ENCODE results near the gene TACC2.

DNA sequence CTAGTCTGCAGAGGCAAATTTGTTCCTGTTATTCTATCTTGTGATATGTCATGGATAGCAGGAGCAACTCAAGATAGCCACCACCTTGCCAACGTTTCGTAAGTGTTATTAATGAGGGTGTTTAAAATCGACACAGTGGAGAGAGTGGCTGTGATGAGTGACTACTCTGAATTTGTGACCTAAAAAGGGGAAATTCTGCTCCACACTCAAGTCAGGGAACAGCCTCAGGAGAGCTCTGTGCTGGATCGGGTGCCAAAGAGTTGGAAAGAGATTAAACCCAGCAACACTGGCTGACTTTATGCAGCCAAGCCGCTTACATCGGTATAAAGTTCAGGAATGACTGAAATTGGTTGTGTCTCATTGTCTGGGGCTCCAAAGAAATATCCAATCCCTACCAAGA, 9.5 kb downstream of the TACC2 start:
- TF ChIP-seq, protein P1, sequence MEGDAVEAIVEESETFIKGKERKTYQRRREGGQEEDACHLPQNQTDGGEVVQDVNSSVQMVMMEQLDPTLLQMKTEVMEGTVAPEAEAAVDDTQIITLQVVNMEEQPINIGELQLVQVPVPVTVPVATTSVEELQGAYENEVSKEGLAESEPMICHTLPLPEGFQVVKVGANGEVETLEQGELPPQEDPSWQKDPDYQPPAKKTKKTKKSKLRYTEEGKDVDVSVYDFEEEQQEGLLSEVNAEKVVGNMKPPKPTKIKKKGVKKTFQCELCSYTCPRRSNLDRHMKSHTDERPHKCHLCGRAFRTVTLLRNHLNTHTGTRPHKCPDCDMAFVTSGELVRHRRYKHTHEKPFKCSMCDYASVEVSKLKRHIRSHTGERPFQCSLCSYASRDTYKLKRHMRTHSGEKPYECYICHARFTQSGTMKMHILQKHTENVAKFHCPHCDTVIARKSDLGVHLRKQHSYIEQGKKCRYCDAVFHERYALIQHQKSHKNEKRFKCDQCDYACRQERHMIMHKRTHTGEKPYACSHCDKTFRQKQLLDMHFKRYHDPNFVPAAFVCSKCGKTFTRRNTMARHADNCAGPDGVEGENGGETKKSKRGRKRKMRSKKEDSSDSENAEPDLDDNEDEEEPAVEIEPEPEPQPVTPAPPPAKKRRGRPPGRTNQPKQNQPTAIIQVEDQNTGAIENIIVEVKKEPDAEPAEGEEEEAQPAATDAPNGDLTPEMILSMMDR (IDR thresholded peaks at IDR 0.05) = no peak
- TF ChIP-seq EZH2 (IDR thresholded peaks at IDR 0.05; ENCODE audit: borderline replicate concordance, insufficient read depth, low read depth, low read length, poor library complexity, severe bottlenecking) = no peak

Data from B cell (primary cell).